GM18868 (cell line): ENCODE results near the gene SCD5.
A peak's percentile ranks its signal among the peaks of the same experiment; 100 is the strongest.

ENCODE experiments used
- ATAC-seq: cut with Tn5 transposase; IDR thresholded peaks from one replicate; pipeline ENCODE4 v1.9.1; 2021; ENCODE audit warnings: mild to moderate bottlenecking, moderate library complexity; ENCODE audit not compliant: unreplicated experiment

Gene SCD5

GRCh38 chr4:82739287-82740190 lies 59.1 kb downstream of the SCD5 start:
- peak; percentile 100 for ATAC-seq

DNA sequence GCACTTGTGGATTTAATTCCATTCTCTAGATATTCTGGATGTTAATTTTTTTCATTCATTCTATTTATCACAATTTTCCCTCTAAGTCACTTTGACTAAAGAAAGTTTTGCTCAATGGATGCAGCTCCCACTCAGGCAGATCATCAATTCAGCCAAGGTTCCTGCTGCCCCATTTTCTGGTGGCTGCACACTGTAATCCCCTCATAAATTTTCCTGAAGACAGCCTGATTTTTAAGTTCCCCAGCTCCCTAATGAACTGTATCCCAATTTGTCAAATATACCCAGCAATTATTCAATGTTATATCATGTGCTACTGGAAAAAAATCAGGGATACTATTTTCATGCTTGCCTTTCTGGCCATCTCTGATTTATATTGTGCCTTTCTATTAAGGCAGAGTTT lies 61.2 kb downstream of the SCD5 start:
- ATAC-seq, result no peak

GRCh38 chr4:82733636-82734035 lies 65.0 kb downstream of the SCD5 start:
- peak; percentile 75 for ATAC-seq

GRCh38 chr4:82728301-82728700 lies 70.3 kb downstream of the SCD5 start:
- no peak for ATAC-seq

DNA sequence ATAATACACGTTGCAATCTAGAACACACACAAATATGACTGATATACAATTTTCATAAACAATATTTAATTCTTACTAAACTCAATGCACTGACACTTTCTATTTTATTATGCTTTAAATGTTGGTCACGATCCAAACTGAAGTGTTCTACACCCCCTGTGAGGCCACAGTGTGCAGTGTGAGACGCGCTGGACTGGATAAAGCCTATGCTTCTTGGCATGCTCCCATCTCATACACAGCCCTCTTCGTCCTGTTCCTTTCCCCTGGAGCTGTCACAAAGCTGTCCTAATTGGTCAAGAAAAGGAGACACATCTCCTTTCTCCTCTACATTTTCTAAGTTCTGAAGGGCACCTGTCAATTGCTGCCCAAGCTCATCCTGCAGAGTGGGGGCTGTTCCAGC lies 72.0 kb downstream of the SCD5 start:
- no peak for ATAC-seq

DNA sequence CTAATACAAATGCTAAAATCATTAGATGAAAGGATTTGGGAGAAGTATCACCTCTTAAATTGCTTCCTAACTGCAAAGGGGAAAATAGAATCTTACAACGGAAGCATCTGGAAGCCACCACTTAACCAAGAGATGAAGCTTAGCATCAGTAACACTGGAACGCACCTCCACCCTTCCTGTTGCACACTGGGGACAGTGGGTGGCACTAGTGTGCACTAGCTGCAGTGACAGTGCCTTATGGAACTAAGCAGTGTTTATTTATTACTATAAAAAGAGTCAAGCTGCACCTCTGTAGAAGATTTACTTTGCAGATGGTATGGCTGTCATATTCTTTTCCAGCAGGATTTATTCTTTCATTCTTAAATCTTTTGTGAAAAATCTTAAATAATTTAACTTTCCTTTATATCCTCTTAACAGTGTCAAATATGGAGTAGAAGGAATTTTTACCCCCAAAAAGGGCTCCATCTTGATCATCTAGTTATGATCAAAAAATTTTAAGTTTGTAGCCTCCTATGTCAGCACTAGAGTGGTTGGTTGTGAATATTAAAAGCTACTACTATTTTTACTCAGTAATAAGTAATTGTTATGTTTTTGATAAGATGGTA lies 76.7 kb downstream of the SCD5 start:
- peak; percentile 95 for ATAC-seq

GRCh38 chr4:82718162-82718940 lies 80.2 kb downstream of the SCD5 start:
- no peak for ATAC-seq

DNA sequence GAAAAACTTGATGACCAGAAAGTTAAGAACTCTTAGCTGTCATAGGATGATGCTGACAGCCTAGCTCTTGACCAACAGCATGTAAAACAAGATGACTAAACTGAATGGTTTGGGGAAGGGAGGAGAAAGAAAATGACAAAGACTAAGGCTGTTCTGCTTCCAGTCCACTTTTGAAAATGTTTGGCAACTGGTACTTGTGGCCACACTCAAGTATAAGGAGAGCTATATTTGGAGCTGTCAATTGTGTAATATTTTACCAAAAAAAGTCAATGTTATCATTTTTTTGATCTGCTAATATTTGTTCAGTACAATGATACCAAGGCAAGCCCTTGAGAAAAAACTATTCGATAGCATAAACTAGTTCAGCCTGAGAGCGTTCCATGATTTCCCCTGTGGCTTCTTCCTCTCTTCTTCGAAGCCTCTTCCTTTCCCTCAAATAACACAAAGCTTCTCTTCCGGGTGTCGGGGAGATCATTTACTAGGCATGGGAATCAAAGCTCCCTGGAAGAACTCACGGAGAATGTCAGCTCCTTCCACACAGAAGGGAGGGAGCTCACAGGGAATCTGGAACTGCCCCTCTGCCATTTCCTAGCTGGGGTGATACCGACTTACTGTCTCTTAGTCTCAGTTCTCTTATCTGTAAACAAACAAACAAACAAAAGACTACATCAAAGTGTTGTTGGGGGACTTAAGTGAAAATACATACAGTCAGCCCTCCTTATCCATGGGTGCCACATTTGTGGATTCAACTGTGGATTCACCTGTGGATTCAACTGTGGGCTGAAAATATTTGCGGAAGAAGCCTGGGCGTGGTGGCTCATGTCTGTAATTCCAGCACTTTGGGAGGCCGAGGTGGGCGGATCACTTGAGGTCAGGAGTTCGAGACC lies 82.6 kb downstream of the SCD5 start:
- no peak for ATAC-seq

DNA sequence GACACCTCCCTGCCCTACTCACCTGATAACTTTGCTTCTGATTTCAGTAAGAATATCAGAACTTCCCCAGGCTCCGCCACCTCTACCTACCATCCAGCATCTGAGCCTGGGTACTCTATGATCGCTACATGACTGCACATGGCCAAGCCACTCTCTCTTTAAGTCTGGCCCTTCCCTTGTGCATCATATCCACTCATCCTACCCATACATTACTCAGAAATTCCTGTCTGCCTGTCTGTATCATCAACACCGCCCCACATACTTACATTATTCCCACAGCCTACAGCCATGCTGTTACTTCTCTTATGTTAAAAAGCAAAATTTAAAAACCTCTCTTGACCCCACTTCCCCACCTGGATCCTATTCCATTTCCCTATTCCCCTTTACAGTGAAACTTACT lies 84.7 kb downstream of the SCD5 start:
- ATAC-seq, result no peak

- no peak for ATAC-seq
These were observed 86.0 kb downstream of the SCD5 start for GRCh38 chr4:82712561-82712960.

DNA sequence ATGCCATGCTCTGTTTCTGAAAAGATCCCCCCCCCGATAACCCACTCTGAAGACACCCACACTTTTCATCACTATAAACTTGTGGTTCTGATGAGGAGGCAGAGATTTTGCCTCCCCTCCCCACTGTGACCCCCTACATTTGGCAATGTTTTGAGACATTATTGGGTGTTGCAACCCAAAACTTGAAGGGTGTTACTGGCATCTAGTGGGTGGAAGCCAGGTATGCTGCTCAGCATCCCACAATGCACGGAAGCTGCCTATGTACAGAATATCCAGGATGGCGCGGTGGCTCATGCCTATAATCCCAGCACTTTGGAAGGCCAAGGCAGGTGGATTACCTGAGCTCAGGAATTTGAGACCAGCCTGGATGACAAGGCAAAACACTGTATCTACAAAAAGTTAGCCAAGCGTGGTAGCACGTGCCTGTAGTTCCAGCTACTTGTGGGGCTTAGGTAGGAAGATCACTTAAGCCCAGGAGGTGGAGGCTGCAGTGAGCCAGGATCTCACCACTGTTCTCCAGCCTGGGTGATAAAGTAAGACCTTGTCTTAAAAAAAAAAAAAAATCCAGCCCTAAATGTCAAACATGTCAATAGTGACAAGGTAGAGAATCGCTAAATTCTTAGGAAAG lies 87.3 kb downstream of the SCD5 start:
- no peak for ATAC-seq

GRCh38 chr4:82710197-82710929 lies 88.2 kb downstream of the SCD5 start:
- ATAC-seq, result no peak

DNA sequence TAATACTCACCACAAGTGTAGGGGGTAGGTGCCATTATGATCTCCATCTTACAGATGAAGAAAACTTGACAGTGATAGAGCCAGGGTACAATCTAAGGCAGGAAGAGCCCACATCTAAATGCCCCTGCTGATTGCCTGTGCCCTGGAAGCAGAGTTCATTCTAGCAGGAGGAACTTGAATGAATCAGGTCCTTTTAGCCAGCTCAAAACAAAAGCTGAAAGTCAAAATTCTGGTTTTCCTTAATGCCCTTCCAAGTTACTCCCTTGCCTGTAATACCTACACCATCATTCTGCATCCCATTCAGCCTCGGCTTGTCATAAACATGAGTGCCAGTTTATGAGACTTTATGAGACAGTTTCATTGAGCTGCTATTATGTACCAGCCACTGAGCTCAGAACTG lies 89.6 kb downstream of the SCD5 start:
- no peak for ATAC-seq

DNA sequence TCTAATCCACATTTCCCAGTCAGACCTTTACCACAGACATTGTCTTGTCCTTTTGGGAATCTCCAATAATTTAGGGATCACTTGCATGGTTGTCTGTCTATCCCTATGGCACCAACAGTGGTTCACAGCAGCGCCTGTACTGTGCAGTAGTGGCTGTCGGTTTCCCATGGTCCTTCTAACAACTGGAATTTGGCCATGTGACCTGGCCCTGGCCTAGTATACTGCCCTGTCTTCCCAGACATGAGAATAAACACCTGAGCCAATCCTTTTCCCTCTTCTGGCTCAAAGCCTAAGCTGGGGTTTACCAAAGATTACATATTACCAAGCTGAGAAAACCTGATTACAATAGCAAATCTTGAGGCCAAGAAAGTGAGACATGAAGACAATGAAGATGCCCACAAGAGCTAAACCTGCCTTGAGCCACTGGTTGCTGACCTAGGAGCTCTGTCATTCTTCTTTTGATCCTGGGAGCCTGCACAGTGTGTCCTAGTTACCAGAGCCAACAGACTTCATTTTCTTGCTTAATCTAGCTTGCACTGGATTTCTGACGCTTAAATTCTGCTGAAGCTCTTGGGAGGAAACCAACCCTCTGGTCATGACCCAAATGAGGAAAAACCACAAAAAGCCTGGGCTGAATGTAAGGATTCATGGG lies 92.1 kb downstream of the SCD5 start:
- no peak for ATAC-seq

DNA sequence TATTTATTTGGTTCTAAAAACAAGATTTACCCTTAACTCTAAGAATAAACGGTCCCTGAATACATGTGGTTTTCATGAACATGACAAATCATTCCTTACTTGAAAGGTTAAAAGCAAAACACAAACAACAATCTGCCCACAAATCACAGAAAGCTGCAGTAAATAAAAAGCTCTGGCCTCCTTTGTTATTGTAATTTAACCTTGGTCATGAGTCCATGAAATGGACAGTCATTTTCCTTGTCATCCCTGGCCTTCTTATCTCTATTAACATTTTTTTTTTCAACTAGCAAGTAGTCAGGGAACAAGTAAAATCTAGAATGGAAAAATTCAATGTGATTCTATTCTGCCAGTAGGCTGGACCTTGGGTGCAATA lies 92.7 kb downstream of the SCD5 start:
- no peak for ATAC-seq

DNA sequence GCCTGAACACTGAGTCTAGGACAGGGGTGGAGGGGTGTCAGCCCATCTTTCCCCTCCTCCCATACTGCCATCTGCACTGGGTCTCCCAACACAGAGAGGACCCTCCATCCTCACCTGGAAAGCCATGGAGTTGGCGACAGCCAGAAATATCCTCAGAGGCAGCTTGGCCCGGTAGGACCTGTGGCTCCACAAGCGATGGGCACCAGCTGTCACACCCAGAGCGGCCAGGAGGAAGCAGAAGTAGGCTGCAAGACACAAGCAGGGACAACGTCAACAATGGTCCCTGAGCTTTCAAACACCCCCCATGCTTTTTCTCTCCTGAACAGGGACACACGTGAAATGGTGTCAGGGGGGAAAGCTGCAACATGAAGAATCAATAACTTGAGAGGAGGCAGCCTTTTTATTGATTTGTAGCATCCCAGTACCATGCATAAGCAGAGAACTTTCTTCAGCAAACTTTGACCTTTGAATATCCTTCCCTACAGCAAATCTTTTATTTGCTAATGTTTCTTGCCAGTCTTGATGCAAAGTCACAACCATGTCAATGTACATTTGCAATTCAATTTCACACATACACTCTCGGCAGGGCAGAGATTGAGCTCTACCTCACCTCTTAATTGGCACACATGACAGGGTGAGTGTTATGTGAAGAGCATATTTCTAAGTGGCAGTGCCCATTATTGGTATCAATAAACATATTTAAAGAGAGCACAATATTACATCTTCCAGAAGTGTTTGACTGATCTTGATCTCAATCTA lies 93.2 kb downstream of the SCD5 start:
- ATAC-seq, result no peak

DNA sequence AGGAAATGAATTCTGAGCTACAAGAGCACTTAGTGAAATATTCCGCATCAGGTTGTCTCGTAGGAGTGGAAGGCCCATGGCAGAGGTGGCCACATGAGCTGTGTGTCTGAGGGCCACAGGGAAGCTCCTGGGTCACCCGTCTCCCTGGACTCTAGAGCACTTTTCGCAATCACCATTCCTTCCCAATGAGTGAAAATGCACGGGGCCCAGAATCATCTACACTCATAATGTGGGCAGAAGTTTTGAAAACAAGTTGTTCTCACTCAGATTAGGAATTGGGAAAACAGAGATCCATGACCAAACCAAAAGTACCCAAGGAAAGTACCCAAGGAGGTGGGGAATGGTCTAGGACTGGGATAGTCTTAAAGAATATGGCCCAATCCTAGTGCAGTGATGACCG lies 94.4 kb downstream of the SCD5 start:
- no peak for ATAC-seq

DNA sequence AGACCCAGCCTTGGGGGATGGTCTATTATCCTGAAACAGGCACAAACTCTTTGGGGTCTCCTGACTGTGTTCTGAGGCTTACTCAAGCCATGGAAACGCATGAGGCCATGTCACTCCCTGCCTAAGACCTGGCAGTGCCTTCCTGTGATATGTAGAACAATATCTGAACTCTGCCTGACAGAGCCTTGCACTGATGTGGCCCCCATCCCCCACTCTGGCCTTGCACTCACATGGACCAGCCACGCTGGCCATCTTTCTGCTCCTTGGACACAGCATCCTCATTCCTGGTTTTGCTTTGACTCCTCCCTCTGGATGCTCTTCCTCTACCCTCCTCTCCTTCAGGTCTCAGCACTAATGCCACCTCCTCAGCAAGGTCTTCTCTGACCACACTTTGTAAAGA lies 100.2 kb downstream of the SCD5 start:
- no peak for ATAC-seq
